NB4 (cell line): ENCODE data around the gene IL17A.

Experiments
- TF ChIP-seq, protein P1 (sequence below): IDR thresholded peaks from one replicate; pipeline ENCODE4 v1.5.1; 2012; ENCODE audit warnings: low read depth, low read length
- TF ChIP-seq, protein P2 (sequence below): IDR thresholded peaks from 2 replicates; pipeline ENCODE4 v1.6.1; 2011; ENCODE audit warnings: low read depth, low read length

DNA sequence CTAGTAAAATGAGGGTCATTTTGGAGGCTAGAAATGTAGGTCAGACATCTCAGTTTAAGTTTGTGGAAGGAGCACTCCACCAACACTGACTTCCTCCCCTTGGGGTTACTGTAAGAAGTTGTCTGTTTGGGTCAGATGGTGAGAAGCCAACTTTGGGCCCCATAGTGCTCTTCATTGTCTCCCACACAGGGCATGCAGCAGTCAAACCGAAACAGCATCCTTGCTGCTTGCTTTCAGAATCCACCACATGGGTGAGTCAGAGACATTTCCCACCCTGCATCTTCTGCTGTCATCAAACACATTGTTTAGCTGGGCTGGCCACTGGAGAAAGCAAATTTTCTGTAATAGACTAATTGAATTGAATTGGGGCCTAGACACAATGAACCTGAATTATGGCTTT, 41.3 kb downstream of the IL17A start:
- TF ChIP-seq, protein P1, sequence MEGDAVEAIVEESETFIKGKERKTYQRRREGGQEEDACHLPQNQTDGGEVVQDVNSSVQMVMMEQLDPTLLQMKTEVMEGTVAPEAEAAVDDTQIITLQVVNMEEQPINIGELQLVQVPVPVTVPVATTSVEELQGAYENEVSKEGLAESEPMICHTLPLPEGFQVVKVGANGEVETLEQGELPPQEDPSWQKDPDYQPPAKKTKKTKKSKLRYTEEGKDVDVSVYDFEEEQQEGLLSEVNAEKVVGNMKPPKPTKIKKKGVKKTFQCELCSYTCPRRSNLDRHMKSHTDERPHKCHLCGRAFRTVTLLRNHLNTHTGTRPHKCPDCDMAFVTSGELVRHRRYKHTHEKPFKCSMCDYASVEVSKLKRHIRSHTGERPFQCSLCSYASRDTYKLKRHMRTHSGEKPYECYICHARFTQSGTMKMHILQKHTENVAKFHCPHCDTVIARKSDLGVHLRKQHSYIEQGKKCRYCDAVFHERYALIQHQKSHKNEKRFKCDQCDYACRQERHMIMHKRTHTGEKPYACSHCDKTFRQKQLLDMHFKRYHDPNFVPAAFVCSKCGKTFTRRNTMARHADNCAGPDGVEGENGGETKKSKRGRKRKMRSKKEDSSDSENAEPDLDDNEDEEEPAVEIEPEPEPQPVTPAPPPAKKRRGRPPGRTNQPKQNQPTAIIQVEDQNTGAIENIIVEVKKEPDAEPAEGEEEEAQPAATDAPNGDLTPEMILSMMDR: no peak
- TF ChIP-seq, protein P2, sequence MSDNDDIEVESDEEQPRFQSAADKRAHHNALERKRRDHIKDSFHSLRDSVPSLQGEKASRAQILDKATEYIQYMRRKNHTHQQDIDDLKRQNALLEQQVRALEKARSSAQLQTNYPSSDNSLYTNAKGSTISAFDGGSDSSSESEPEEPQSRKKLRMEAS: no peak
